ENCODE data around the gene SMAD4. TPM values are rescaled to one million over a fixed set of nuclear protein-coding genes. Genes with fewer than 3 reads are reported as not detected.
"Not testable (repeated sequence)": the region's sequence is repeated elsewhere in the genome, so short reads cannot be mapped to it uniquely, and the experiment has no call there.

The SMAD4 gene
- polyA plus RNA-seq, 3 donors, result 21.0 to 34.0 (median 29.1) TPM

DNA sequence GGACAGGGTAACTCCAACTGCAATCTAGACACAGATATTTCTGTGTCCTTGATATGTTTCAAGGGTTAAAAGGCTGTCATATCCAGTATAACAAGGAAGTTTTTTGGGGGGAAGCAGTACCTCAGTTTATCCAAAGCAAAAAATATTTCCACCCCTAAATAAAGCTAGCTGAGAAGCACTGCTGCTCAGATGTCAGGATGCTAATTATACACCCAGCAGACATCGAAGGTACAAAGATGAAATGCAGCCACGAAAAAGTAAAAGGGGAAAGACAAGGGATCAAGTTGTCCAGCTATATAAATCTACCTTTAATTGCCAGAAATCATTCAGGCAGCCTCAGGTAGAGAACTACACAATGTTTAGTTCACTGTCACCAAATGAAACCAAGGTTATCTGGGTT lies 36.0 kb upstream of the SMAD4 start:
- H3K4me3 ChIP-seq (replicated peaks in 1 of 3; ENCODE audit: low read depth in 2 of 3, low read length in 3 of 3), result no peak overlapping the region
- H3K27ac ChIP-seq (ENCODE audit: low read depth in 1 of 2, low read length in 2 of 2), result no peak overlapping the region
- H3K27me3 ChIP-seq (ENCODE audit: control insufficient read depth in 2 of 2, insufficient read depth in 2 of 2, low read length in 2 of 2), result no peaks in the 10 kb centered on the region
- H2AFZ ChIP-seq (ENCODE audit: insufficient read depth, low read depth, low read length, poor library complexity, severe bottlenecking), result no peak overlapping the region
- Mint-ChIP-seq H3K36me3 (no peaks in the 10 kb centered on the region), H3K27me3 (ENCODE audit: low read depth in 3 of 3) (no peaks in the 10 kb centered on the region), H3K4me1 (no peaks in the 10 kb centered on the region), H3K27ac (no peak overlapping the region), H3K4me3 (no peak overlapping the region), H3K9me3 (peaks cover 0 to 7% (median 3%) of the 10 kb centered on the region in 7 donors)
- H3K4me1 ChIP-seq (ENCODE audit: control insufficient read depth in 1 of 2, insufficient read depth in 2 of 2, low read length in 2 of 2), result no peaks in the 10 kb centered on the region
- H3K36me3 ChIP-seq (replicated peaks in 1 of 2; ENCODE audit: control insufficient read depth in 1 of 2, insufficient read depth in 2 of 2, low read length in 2 of 2), result no peaks in the 10 kb centered on the region
- DNase-seq, result no peak
- intact Hi-C loops (cut with micrococcal nuclease), result no loop called here
- H3K4me2 ChIP-seq (replicated peaks; ENCODE audit: extremely low read depth, low read length, poor library complexity, severe bottlenecking), result no peak overlapping the region
- WGBS (ENCODE audit: insufficient coverage), result no CpG with 5 or more reads among the region's 2 CpGs
- H4K20me1 ChIP-seq (ENCODE audit: insufficient read depth, low read length), result no peaks in the 10 kb centered on the region
- no peaks in the 10 kb centered on the region for H3K79me2 ChIP-seq (ENCODE audit: insufficient read depth, low read length)
- no peak for TF ChIP-seq CTCF (IDR thresholded peaks at IDR 0.05)
- H3K9ac ChIP-seq (ENCODE audit: insufficient read depth, low read length, poor library complexity, severe bottlenecking), result no peak overlapping the region
- H3K9me3 ChIP-seq (replicated peaks in 1 of 2; ENCODE audit: control insufficient read depth in 1 of 2, insufficient read depth in 1 of 2, low read length in 2 of 2), result no peaks in the 10 kb centered on the region

DNA sequence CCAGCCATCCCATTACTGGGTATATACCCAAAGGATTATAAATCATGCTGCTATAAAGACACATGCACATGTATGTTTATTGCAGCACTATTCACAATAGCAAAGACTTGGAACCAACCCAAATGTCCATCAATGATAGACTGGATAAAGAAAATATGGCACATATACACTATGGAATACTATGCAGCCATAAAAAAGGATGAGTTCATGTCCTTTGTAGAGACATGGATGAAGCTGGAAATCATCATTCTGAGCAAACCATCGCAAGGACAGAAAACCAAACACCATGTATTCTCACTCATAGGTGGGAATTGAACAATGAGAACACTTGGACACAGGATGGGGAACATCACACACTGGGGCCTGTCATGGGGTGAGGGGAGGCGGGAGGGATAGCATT lies 26.8 kb upstream of the SMAD4 start:
- H3K9ac ChIP-seq (ENCODE audit: insufficient read depth, low read length, poor library complexity, severe bottlenecking); H3K36me3 Mint-ChIP-seq; H3K27ac ChIP-seq (ENCODE audit: low read depth in 1 of 2, low read length in 2 of 2); H3K4me1 ChIP-seq (ENCODE audit: control insufficient read depth in 1 of 2, insufficient read depth in 2 of 2, low read length in 2 of 2); H3K36me3 ChIP-seq (replicated peaks in 1 of 2; ENCODE audit: control insufficient read depth in 1 of 2, insufficient read depth in 2 of 2, low read length in 2 of 2); H3K4me3 Mint-ChIP-seq; H3K4me1 Mint-ChIP-seq; H3K27ac Mint-ChIP-seq; H3K27me3 Mint-ChIP-seq (ENCODE audit: low read depth in 3 of 3); H3K4me3 ChIP-seq (replicated peaks in 1 of 3; ENCODE audit: low read depth in 2 of 3, low read length in 3 of 3); H2AFZ ChIP-seq (ENCODE audit: insufficient read depth, low read depth, low read length, poor library complexity, severe bottlenecking); DNase-seq; H4K20me1 ChIP-seq (ENCODE audit: insufficient read depth, low read length); H3K9me3 ChIP-seq (replicated peaks in 1 of 2; ENCODE audit: control insufficient read depth in 1 of 2, insufficient read depth in 1 of 2, low read length in 2 of 2); H3K27me3 ChIP-seq (ENCODE audit: control insufficient read depth in 2 of 2, insufficient read depth in 2 of 2, low read length in 2 of 2); H3K79me2 ChIP-seq (ENCODE audit: insufficient read depth, low read length); H3K4me2 ChIP-seq (replicated peaks; ENCODE audit: extremely low read depth, low read length, poor library complexity, severe bottlenecking); intact Hi-C loops (cut with micrococcal nuclease): not testable (repeated sequence)
- WGBS (ENCODE audit: insufficient coverage), result no CpG with 5 or more reads among the region's 2 CpGs
- H3K9me3 Mint-ChIP-seq, result peaks cover 0 to 11% (median 6%) of the 10 kb centered on the region in 7 donors
